Ramos (cell line): Measurements from ENCODE around the gene ANKDD1A.

Experiments used
- in situ Hi-C: fragments of 300-500 bp; cut with MboI; formaldehyde crosslinking; loops from one replicate; pipeline ENCODE4 v1.14.3; 2022; ENCODE audit warnings: low sequenced_read_pairs; ENCODE audit not compliant: unreplicated experiment

ANKDD1A gene

DNA sequence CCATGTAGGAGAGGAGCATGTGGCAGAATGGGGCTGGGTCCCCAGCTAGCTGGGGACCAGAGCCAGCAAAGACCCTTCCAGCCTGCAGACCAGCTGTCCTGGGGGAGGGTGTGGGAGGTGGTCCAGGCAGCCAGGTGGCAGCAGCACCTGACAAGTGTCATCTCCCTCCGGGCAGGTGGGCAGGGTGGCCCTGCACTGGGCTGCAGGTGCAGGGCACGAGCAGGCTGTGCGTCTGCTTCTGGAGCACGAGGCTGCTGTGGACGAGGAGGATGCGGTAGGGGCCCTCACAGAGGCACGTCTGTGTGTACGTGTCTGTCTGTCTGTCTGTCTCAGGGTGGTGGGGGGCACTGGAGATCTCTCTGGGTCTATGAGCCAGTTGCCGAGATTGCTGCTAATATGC, 5.5 kb downstream of the ANKDD1A start:
- in situ Hi-C loops = no loop called here

DNA sequence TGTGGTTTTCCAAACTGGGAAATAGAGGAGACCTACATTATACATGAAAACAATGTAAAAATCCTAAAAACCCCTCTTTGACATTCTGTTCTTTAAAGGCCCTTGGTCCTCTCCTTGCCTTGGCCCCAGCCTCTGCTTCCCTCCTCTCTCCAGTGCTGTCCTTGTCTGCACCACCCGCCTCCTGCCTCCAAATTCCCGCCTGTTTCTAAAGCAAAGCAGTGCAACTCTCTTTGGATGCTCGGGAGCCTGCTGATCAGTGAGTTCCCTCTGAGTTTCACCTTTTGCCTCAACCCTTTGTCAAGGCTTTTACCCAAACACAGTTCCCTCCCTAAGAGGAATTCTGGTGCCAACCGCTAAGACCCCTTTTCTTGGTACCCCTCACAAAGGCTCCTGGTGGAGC, 8.0 kb downstream of the ANKDD1A start:
- in situ Hi-C loops = no loop called here

DNA sequence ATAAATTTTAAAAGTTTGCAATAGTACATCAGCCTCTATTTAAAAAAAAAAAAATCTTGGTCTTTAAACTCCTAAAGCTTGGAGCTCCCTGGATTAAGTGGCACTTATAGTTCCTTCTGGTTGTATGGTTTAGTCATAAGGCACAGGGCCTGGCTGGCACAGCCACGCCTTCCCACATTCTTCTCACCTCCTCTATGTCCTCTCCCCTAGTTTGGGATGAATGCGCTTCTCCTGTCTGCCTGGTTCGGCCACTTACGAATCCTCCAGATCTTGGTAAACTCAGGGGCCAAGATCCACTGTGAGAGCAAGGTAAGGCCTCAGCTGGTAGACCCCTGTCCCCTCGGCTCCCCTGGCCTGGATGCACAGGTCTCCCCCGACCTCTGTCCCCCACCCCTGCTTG, 10.0 kb downstream of the ANKDD1A start:
- in situ Hi-C loops = no loop called here

- in situ Hi-C loops = no loop called here
Observed at GRCh38 chr15:64923546-64923945, 11.8 kb downstream of the ANKDD1A start.

- in situ Hi-C loops = no loop called here
Observed at GRCh38 chr15:64925335-64926330, 13.9 kb downstream of the ANKDD1A start.

DNA sequence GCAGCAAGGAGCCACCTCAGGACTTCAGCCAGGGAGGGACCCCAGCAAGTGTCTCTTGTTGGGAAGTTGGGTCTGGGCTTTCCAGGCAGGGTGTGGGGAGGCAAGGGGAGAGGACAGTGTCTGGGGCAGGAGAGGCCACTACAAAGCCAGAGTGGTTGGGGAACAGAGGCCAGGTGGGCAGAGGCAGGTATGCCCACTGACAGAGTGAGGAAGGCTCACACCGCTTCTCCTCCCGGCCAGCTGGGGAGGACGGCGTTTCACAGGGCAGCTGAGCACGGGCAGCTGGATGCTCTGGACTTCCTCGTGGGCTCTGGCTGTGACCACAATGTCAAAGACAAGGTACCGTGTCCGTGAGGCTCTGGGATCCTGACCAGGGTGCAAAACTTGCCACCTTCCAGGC, 15.0 kb downstream of the ANKDD1A start:
- in situ Hi-C loops = no loop called here

DNA sequence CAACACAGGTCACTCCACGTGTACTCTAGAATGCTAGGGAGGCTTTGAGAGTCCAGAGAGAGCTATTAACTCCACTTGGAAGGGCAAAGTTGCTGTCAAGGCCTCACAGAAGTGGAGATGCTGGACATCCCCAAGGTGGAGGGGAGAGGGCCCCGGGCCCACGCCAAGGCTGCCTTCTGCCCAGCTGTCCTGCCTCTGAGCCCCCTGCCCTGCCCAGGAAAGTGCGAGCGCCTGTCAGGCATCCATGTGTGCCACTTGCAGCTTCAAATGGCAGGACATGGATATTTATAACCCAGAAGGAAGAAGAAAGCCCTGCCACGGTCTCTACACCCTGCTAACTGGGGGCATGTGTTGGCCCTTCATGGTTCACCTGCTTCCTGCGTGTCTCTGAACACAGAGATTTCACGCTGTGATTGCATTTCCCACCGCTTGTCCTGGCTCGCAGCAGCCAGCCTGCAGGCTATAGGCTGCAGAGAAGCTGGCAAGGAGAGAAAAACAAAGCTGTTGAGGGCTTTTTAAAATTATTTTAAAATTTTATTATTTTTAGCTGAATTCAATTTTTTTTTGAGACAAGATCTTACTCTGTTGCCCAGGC, 17.0 kb downstream of the ANKDD1A start:
- in situ Hi-C loops = no loop called here

GRCh38 chr15:64930019-64930652, 18.4 kb downstream of the ANKDD1A start:
- in situ Hi-C loops = no loop called here

- in situ Hi-C loops = no loop called here
Observed at GRCh38 chr15:64930778-64931371, 19.2 kb downstream of the ANKDD1A start.

DNA sequence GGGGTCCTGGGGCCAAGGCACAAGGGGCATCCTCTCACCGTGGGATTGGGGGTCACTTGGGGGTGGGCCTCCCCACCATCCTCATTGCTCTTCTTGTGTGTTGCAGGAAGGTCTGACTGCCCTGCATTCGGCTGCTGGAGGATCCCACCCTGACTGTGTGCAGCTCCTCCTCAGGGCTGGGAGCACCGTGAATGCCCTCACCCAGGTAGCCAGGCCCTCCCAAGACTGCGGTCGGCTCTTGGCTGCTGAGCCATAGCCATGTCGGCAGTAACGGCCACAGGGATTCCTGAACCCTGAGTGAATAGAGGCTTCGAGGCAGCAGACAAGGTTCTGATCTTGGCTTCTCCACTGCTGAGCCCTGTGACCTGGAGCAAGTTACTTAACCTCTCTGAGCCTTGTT, 19.7 kb downstream of the ANKDD1A start:
- in situ Hi-C loops = no loop called here

DNA sequence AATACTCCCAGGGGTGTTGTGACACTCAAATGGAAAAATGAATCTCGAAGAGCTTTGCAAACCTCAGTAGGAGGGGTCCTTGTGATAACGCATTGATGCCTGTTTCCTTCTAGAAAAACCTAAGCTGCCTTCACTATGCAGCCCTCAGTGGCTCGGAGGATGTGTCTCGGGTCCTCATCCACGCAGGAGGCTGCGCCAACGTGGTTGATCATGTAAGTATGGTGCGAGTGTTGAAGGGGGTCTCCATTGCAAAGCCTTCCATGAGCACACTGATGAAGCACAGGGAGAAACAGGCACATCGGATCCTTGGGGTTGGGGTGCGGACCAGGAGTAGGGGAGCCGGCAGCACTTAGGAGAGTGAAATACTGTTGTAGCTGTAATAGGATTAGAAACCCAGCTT, 22.3 kb downstream of the ANKDD1A start:
- in situ Hi-C loops = no loop called here

DNA sequence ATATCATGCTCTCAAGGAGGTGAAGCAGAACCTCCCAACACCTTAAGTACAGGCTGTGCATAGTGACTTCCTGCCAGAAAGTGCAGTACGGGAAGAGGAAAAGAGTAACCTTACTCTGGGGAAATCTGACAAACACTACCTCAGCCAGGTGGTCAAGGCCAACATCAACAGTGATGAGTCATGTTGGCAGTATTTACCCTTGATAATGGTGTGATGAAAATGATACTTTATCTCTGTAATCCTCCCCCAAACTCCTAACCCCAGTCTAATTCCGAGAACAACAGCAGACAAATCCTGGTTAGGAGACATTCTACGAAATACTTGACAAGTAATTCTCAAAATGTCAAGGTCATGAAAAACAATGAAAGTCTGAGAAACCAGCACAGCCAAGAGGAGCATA, 26.5 kb downstream of the ANKDD1A start:
- in situ Hi-C loops = no loop called here

DNA sequence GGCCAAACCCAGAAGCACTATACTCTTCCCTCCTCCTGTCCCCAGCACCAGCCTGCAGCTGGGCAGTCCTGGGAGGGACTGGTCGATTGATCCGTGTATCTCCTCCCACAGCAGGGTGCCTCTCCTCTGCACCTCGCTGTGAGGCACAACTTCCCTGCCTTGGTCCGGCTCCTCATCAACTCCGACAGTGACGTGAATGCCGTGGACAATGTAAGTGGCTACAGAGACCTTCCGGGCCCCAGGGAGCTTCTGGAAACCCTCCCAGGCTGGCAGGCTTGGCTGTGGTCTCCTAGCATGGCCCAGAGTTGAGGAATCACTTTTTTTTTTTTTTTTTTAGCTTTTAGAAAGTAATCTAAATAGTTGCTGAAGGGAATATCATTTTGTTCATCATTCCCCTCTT, 30.7 kb downstream of the ANKDD1A start:
- in situ Hi-C loops = no loop called here

- in situ Hi-C loops = no loop called here
Observed at GRCh38 chr15:64943512-64944225, 32.0 kb downstream of the ANKDD1A start.

GRCh38 chr15:64944961-64945360, 33.3 kb downstream of the ANKDD1A start:
- in situ Hi-C loops = no loop called here

- in situ Hi-C loops = no loop called here
Observed at GRCh38 chr15:64947211-64947610, 35.5 kb downstream of the ANKDD1A start.

DNA sequence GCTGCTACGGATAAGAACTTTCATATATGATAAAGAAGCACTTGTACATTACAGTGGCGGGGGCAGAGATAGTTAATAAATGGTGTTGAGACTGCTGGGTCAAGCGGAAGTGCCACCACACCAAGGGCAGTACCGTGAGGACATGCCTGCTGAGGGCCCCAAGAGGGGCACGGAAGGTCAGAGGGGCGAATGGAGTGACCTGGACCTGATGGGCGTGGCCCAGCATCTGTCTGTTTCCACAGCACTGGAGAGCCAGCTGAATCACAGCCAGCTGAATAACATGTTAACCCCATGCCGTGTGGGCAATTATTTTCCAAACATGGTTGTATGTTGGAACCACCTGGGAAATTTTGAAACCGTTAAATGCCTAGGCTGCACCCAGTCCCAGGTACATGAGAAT, 37.2 kb downstream of the ANKDD1A start:
- in situ Hi-C loops = no loop called here

DNA sequence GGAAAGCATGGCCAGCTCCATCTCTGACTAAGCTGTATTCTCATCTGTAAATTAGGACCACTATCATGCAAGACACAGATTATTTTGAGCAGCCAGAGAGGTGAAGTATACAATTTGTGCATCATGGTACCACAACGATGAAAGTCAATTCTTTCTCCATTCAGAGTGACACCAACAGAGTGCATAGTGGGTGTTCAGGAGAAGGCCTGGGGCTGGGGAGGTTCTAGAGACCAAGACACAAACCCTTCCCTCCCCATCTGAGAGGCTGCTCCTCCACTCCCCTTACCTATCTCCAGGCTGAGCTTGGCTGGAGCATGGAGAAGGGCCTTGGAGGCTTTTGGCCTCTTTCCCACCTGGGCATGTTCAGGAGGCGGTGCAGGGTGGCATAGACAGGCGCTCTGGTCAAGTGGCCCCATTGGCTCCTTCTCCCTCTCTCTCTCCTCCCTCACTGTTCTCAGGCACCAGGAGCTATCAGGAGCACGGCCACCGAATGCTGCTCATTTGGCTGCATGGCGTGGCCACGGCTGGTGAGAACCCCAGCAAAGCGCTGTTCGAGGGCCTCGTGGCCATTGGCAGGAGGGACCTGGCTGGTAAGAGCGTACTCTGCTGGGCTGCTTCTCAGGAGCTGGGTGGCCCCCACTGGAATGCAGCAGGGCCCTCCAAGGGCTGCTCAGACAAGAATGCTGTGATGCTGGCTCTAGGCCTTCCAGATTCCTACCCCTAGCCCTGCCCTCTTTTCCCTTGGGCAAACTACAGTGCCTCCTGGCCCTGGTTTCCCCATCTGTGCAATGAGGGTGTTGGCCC, 37.9 kb downstream of the ANKDD1A start:
- in situ Hi-C loops = no loop called here

DNA sequence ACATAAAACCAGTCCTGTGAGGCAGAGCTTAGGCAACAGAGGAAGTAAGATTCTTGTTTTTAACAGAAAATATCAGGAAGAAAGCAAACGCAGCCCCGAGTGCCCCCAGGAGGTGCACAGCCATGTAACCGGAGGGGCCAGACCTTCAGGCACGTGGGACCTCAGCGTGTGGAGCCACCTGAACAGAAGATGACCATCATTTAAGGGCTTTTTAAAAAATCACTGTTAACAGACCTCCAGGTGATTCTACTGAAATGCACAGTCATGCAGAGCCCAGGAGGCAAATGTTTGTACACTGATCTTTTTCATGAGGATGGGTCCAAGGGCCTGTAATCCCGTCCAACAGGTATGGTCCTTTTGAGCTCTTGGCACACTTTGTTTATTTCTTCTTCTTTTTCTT, 39.2 kb downstream of the ANKDD1A start:
- in situ Hi-C loops = no loop called here
